ENCODE measurements around the gene TNNC2. TPM values are rescaled to one million over a fixed set of nuclear protein-coding genes. Genes with fewer than 3 reads are reported as not detected.

The TNNC2 gene
- total and polyA plus RNA-seq, 2 of the 13 experiments (the other 11 are each of a cell fraction or from before 2014, with no cell fraction given), result 1.8 to 4.7 TPM

DNA sequence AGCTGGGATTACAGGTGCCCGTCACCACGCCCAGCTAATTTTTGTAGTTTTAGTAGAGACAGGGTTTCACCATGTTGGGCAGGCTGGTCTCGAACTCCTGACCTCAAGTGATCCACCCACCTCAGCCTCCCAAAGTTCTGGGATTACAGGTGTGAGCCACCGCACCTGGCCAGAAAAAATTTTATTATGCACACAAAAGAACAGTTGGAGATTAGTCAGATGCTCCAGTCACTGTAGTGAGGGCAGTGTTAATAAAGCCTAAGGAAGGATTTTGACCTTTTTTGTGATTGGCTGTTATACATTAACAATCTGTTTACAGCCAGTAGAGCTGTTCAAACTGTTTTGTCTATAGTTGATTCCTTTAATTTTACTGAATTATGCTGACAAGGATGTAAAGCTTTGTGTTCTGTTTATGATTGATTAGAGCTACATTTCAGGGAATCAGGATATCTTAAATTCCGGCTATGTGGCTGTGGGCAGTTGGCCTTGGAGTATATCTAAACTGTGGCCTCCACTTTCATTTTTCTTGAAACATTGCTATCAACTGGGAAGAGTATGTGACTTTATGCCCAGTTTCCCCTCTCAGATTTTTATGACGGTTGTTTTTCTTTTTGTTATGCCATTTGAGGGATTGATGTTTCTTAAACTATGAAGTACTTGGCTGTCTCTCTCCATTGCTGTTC is 40.2 kb upstream of the TNNC2 start (continued):
- TF ChIP-seq MAFF (IDR thresholded peaks at IDR 0.05; ENCODE audit: low read depth, low read length) (peak; percentile 77), HOXA3 (CRISPR knock-in tag; IDR thresholded peaks at IDR 0.05) (0 out of 2 replicates have a peak, but pooled peaks have one; percentile 15), NFYC (CRISPR knock-in tag; IDR thresholded peaks at IDR 0.05) (0 out of 2 replicates have a peak, but pooled peaks have one; percentile 7), FOXP1 (IDR thresholded peaks at IDR 0.05) (no peak), FOXP1 (CRISPR knock-in tag; IDR thresholded peaks at IDR 0.05) (0 out of 2 replicates have a peak, but pooled peaks have one; percentile 6), CREB3 (CRISPR knock-in tag; IDR thresholded peaks at IDR 0.05) (0 out of 2 replicates have a peak, but pooled peaks have one; percentile 52), YEATS4 (CRISPR knock-in tag; IDR thresholded peaks at IDR 0.05; ENCODE audit: borderline replicate concordance) (0 out of 2 replicates have a peak, but pooled peaks have one; percentile 29), NR2F6 (IDR thresholded peaks at IDR 0.05) (no peak), NR2F6 (CRISPR knock-in tag; IDR thresholded peaks at IDR 0.05) (0 out of 2 replicates have a peak, but pooled peaks have one; percentile 15), MAFK (conservative IDR thresholded peaks at IDR 0.05 in 1 of 2, IDR thresholded peaks at IDR 0.05 in 1 of 2; ENCODE audit: low read length in 2 of 2) (peak; percentile 75 to 78), SOX13 (IDR thresholded peaks at IDR 0.05) (no peak), SOX13 (CRISPR knock-in tag; conservative IDR thresholded peaks at IDR 0.05 in 1 of 2, IDR thresholded peaks at IDR 0.05 in 1 of 2) (peak in 1 of 2 experiments; percentile 59; a peak in 1 of 4 replicates), SALL1 (CRISPR knock-in tag; IDR thresholded peaks at IDR 0.05) (peak; percentile 41; the same call in 1 of the 2 replicates), ZNF460 (CRISPR knock-in tag; IDR thresholded peaks at IDR 0.05; ENCODE audit: borderline replicate concordance) (peak; percentile 94)
- TF ChIP-seq, protein P1, sequence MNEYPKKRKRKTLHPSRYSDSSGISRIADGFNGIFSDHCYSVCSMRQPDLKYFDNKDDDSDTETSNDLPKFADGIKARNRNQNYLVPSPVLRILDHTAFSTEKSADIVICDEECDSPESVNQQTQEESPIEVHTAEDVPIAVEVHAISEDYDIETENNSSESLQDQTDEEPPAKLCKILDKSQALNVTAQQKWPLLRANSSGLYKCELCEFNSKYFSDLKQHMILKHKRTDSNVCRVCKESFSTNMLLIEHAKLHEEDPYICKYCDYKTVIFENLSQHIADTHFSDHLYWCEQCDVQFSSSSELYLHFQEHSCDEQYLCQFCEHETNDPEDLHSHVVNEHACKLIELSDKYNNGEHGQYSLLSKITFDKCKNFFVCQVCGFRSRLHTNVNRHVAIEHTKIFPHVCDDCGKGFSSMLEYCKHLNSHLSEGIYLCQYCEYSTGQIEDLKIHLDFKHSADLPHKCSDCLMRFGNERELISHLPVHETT (CRISPR knock-in tag; conservative IDR thresholded peaks at IDR 0.05), result no peak
- TF ChIP-seq, protein P2, sequence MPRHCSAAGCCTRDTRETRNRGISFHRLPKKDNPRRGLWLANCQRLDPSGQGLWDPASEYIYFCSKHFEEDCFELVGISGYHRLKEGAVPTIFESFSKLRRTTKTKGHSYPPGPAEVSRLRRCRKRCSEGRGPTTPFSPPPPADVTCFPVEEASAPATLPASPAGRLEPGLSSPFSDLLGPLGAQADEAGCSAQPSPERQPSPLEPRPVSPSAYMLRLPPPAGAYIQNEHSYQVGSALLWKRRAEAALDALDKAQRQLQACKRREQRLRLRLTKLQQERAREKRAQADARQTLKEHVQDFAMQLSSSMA (CRISPR knock-in tag; IDR thresholded peaks at IDR 0.05), result no peak
